Activated CD8-positive, alpha-beta memory T cell treated with anti-CD3 and anti-CD28 coated beads, Interleukin-2, amount 50 U/mL, for 4 hours (primary cell): ENCODE measurements around the gene LHX5.

ENCODE experiments used
- DNase-seq: peaks from one replicate; pipeline ENCODE4 v3.0.0-alpha.2; 2020

LHX5 gene

DNA sequence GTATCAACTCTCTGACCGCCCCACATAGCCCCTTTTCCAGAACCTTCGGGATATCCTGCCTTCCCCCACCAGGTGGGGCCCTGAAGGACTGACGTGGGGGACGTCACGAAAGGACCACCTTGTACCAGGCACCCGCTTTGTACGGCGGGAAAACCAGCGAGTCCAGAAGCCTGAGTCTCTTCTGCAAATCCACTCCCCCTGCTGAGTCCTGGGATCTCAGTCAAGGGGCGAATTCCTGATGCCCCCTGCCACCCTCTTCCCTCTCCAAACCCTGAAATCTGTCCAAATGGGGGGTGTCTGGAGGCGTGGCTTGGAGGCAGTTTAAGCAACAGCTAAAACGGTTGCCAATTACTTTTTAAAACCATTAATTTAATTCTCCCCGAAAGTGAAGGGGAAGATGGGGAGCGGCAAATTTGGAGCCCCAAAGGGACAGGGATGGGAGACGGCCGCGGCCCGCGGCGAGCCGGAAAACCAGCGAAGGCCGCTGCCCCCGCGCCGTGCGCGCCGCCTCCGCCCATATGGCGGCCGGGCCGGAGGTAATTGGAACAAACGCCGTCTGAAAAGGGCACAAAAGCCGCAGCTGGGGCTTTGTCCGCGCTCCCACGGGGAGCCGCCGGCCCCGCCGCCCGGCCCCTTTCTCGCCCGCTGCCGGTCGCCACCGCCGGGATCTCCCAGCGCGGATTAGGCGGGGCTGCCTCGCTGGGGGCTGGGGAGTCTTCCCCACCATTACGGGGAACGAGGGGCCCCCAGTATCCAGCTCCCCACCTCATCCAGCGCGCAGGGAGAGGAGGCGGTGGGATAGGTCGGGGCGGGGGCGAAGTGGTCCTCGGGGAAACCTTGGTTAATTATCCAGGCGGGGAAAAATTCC lies 6.6 kb downstream of the LHX5 start:
- DNase-seq: no peak

DNA sequence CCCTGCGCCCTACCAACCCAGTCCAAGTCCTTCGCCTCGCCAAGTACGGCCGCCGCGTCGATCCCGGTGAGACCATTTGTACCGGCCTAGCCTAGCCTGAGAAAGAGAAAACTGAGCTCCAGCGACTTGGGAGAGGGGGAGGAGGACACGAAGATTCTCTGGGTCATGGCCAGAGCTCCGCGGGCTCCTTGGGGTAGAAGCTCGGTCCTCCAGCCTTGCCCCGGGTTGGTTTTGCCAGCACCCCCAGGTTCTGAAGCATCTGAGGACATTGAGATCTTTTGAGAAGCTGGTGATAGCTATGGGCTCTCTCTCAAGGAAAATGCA lies 7.3 kb downstream of the LHX5 start:
- no peak for DNase-seq

DNA sequence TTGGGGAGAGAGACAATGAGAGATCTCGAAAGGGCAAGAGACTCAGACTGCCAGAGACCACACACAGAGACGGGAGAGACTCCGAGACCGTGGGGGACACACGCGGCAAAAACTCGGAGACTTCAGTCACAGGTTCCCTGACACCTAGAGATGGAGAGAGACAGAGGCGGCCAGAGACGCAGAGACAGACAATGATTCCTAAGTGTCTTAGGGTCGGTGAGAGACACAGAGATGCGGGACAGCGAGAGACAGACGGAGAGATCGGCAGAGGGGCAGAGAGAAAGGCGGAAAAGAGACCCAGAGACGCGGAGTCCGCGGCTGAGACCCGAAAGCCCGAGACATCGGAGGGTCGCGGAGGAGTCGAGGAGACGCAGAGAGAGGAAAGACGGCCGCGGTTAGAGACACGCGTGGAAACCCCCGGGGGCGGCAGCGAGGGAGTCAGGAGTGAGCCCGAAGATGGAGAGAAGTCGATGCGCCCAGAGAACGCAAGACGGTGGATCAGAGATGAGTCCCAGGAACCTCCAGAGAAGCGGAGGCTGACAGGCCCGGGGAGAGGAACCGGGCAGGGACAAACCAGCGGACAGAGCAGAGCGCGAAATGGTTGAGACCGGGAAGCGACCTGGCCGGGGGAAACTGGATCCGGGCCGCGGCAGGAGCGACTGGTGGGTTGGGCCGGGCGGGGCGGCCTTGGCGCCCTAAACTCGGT lies 7.8 kb downstream of the LHX5 start:
- no peak for DNase-seq

DNA sequence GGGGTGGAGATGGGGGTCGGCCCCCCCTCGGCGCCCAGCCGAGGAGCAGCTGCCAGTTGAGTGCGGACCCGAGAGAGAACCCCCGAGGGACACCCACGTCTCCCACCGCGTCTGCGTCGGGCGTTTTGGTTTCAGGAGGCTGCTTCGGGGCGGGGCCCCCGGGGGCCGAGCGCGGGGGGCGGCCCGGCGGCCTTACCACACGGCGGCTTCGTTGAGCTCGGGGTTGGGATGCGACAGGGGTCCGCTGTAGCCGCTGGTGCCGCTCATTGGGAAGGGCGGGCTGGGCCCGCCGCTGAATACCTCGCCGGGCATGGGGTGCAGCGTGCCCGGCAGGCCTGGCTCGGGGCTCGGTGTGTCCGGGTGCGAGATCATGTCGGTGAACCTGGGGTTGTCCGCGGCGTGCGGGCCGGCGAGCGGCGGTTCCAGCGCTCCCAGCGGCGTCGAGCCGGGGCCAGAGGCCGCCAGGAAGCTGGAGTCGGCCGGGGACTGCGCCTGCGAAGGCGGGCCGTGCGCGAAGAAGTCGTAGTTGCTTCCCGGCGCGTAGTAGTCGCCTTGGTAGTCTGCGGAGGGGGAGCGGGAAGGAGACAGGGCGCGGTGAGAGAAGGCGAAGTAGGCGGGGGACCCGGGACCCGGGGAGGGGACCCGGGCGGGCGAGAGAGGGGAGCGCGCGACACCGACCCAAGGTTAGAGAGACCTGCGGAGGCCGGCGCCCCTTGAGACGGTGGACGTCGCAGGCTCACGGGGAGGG lies 8.5 kb downstream of the LHX5 start:
- no peak for DNase-seq

DNA sequence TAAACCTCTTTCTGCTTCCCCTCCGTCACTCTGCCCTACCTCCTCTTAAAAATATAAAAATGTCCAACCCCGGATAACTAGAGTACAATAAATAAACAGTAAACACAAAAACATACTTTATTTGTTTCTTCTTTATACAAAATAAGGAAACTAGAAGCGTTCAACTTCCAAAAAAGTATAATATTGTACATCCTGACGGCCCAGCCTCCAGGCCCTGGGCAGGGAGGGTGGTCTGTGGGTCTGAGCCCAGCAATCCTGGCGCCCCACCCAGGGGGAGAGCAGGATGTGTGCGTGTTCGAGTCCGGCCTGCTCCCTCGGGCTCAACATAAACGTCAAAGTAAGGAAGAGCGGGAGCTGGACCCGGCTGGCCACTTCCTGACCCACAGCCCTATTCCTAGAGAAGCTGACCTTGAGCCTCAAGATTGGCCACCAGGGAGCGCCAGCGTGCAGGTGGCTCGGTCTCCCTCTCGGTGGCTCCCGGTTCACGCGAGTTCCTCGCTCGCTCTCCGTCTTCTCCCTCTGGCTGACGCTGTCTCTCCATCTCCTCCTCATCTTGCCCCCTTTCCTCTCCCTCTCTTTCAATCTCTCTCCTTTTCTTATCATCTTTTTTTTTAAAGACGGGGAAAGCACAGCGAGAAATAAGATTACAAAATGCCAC lies 9.4 kb downstream of the LHX5 start:
- peak; percentile 68 for DNase-seq

DNA sequence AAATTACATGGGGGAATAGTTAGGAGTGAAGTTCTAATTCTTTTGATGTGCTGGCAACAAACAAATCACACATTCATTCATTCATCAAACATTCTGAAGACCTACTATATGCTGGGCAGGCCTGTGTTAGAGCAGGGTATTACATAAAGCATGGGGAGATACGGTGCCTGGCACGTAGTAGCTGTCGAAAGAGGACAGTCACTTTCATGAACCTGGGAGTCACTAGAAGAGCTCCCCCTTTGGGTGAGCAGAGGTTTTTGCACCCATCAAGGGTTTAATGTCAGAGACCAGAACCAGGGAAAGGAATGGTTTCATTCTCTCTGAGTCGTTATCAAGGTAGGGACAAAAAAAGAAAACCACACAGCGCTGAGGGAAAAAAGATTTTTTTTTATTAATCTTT lies 10.0 kb downstream of the LHX5 start:
- no peak for DNase-seq

DNA sequence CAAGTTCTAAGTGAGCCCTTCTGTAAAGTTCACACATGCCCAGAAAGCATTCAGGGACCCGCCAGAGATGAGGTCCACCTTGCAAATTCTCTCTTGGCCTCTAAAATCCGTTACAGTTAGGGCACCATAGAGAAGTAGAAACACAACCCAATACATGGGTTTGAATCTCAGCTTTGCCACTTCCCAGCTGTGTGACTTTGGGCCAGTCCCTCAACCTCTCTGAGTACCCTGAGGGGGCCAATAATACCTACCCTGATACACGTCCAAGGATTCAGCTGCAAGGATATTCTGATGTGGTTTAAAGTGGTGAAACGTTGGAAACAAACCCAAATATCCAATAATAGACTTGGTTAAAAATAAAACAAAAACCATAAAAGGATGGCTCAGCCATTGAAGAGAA lies 11.7 kb downstream of the LHX5 start:
- no peak for DNase-seq

DNA sequence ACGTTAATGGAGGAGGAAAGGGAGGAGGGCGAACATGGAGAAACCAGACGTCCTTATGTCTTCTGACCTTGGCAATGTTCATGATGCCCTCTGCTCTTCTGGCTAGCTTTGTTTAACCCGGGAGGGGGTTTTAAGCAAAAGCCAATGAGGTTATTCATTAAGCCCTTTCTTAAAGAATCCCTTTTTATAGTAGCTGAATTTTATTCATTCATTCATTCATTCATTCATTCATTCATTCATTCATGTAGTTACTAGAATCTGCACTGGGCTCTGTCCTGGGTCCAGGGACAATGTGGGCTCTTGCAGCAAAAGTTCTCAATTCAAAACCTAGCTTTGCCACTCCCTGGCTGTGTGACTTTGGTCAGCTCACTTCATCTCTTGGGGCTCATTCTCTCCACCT lies 14.0 kb downstream of the LHX5 start:
- DNase-seq: no peak

DNA sequence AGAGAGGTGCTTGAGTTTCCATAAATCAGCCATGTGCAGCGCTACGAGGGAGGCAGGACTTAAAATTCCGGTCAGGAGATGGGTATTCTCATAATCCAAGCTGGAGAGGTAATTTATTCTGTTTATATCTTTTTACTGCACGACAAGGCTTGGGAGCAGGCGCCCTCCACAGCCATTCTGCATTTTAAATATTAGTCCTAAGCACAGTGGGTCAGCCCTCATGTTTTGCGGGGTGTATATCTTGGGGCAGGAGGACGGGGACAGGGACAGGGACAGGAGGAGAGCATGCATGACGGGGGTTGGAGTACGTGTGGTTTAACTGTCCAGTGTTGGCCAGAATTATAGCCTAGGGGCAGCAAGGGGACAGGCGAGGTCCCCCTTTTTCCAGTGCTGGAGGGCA lies 14.5 kb downstream of the LHX5 start:
- DNase-seq: no peak

DNA sequence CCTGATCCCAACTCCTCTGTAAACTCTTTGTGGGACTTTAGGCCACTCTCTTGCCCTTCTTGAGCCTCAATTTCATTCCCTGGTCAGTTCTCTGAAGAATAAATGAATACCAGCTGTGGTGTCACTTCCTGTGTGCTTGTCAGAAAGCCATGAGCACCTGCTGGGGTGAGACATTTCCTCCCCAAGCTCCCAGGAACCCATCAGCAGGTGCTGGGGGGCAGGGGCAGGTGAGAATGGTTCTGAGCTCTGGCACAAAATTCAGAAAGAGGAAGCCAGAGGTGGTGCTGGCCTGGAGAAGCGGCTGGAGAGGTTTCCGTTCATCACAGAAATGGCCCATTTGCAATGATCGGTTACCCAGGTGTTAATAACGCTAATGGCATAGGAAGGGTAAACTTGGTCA lies 14.9 kb downstream of the LHX5 start:
- no peak for DNase-seq

DNA sequence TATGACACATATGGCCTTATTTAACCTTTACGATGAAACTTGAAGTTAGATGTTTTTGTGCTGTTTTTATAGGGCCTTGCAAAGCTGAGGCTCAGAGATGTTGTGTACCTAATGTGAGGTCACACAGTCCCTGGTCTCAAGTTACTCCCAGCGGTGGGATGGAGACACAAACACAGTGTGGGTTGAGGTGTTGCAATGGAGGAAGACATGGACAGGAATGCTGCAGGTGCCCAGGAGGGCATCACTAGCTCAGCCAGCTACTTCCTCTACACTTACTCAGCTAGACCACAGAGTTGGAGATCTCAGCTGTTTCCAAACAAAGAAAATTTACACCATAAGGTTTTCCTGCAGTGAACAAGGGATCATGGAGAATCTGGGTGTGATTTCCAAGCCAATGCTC lies 15.5 kb downstream of the LHX5 start:
- no peak for DNase-seq

DNA sequence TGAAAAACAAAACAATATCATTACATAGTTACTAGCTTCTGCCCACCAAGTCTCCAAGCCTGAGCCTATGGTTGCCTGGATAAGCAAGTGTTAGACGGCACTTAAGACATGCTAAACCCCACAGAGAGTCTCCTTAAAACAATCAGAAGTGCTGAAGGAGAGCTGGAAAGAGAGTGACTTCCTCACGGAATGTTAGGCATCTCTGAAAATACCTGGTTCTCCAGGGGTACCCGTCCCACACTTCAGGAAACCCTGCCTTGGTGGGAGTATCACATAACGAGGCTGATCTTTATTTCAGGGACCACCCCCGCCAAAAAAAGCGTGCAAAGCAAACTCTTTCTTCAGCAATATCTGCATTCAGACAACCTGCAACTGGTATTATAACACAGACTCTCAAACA lies 18.3 kb downstream of the LHX5 start:
- no peak for DNase-seq

DNA sequence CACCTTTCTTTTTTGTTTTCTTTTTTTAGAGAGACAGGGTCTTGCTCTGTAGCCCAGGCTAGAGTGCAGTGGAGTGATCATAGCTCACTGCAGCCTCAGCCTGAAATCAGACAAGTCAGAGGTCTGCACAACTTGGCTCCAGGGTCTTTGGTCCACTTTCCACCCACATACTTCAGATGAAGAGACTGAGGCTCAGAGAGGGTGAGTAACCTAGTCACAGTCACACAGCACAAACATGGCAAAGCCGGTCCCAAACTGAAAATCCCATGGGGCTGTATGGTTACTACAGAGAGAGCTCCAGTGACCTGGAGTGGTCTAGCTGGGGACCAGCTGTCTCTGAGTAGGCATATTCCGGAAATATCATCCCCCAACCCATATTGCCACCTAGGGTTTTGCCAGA lies 19.2 kb downstream of the LHX5 start:
- no peak for DNase-seq

DNA sequence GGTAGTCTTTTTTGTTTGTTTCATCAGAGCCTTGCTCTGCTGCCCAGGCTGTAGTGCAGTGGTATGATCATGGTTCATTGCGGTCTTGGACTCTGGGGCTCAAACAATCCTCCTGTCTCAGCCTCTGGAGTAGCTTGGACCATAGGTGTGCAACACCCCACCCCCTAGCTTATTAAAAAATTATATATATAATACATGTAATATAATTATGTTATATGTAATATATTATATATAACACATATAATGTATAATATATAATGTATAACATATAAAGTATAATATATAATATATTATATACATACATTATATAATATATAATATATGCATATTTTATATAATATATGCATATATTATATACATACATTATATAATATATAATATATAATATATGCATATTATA lies 21.8 kb downstream of the LHX5 start:
- no peak for DNase-seq

DNA sequence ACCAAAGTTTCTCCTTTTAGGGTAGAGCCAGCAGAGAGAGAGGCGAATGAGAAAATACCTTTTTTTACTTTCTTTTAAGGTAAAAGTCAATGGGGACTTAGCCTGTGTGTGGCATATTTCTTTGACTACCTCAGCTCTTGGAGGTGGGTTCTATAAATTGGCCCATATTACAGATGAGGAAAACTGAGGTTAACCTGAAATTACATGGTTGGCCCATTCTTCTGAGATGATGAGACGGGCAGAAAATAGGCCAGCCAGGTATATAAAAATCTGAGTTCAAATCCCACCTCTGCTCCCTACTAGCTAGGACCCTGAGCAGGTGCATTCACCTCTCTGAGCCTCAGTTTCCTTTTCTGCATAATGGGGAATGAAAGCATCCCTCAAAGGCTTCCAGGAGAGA lies 22.4 kb downstream of the LHX5 start:
- DNase-seq: no peak

DNA sequence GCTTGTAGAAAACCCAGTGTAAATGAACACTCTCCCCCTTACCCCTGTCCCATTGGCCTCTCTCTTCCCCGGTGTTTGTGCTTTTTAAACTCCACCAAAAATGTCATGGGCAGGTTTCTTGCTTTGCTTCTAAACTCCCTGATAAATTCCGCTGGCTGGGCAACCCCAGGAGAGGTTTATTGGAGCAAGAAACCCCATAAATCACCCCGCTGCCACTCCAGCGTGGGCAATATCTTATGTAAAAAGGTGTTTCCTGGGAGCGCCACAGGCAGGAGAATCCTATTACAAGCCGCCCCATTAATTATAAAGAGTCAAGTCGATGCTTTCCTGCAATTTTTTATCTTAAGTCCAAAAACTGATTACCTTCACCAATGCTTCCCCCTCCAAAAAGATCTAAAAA lies 22.8 kb downstream of the LHX5 start:
- DNase-seq: no peak

DNA sequence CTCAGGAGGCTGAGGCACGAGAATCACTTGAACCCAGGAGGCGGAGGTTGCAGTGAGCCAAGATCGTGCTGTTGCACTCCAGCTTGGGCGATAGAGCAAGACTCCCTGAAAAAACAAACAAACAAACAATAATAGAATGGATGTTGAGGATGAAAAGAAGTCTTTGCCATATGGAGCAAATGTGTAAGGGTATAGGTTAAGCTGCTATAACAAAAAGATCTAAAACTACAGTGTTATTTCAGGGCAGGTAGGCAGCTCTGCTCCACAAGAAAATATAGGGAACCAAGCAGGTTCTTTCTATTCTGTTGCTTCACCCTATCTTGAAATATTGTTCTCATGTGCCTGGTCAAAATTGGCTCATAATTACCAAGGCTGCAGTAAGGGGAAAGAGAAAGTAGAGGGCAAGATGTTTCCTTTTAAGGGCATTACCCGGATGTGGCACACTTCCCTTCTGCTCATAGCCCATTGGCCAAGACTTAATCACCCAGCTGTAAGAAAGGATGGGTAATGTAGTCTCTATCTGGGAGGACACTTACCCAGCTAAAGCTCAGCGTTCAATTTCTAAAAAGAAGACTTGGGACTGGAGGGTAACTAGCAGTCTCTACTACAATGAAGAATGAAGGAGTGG lies 26.0 kb downstream of the LHX5 start:
- no peak for DNase-seq

DNA sequence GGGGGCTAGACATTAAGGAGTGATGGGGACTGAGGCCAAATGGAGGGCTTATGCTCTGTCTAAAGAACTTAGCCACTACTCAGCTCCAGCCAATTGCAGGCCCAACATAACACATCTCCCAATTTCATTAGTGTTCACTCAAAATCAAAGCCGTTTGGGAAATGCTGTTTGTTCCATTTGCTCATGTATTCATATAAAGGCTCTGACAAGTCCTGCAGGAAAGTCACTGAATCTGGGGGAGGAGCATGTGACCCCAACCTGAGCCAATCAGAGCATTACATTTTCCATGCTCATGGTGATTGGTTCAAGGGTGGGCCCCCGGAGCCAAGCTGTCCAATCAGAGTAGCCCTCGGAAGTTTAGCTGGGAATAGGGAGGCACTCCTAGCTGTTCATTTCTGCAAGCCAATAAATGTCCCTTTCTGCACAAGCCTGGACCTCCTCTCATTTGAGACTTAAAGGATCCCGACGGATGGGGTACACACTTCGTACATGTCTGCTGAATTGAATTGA lies 28.6 kb downstream of the LHX5 start:
- DNase-seq: no peak

DNA sequence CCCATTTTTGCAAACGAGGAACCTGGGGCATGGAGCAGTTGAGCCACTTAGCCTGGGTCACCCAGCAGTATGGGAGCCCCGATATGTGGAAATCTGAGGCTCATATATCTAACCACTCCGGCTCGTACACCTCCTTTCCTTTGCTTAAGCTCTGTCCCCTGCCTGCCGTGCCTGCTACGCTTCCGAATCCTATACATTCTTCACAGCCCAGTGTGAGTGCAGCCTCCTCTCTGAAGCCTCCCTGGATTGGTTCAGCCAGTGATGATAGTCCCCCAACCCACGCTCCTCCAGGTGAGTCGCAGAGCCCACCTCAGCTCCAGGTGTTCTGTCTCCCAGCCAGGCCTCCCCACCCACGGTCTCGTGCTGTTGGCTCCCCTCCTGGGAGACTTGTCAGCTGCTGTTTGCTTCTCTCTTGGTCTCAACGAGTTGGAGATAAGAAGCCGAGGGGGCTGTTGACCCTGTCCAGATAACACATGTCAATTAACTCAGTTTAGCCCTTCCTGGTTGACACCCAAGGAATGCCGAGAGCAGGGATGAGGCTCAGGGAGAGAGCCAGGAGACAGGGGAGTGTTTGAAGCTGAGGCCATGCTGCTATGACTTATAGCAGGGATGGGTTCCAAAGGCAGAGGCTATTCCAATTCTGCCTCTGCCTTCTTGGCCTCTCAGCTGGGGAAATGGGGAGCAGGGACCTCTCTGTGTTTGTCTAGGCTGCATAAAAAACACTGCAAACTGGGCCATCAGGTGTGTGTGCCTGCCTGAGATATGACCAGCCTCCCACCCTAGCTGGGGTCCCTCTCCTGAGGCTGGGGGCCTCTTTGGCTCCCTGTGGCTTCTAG lies 30.5 kb downstream of the LHX5 start:
- DNase-seq: no peak

DNA sequence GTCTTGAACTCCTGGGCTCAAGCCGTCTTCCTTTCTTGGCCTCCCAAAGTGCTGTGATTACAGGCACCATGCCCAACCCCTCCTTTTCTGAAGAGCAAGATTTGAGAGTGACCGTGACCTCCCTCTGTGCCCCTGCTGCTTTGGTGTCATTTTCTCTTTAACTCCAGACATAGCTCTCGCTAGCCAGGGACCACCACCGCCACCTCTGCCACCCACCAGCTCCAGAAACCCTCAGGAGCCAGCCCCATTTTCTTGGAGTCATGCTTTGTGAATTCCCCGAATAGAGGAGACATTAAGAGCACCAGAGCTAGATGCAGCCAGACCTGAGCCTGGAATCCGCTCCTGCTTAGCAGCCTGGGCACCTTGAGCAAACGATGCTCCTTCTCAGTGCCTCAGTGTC lies 31.3 kb downstream of the LHX5 start:
- no peak for DNase-seq

DNA sequence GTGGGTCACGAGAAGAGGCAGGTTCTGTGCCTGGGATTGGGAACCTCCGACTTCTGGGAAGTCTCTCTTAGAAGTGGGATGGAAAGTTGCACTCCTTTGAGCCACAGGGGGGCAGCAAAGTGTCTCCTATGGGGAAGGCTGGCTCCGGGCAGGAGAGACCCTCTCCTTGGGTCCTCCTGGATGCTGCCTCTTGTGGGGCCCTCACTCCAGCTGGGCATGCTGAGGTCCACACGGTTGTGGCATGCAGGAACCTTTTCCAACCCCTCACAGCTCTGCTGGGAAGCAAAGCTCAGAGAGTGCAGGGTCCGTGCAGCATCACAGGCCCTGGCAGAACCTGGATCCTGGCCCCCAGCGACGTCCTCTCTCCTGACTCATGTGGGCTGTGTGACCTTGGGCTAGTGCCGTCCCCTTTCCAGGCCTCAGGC lies 32.1 kb downstream of the LHX5 start:
- no peak for DNase-seq

DNA sequence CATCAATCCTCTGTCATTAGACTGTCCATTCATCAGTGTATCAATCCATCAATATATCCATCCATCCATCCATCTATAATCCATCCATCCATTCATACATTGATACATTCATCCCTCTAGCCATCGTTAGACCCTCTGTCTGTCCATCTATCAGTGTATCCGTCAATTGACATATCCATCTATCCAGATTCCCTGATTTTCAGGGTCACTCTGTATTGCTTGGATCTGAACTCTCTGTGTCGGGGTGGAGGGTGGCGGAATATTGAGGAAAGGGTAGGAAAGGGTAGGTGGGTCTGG lies 32.4 kb downstream of the LHX5 start:
- no peak for DNase-seq
